A549 treated with DMSO at 1 μM for 4 hours (cell line): ENCODE results near the gene LEMD2. TPM values are rescaled to one million over a fixed set of nuclear protein-coding genes. Genes with fewer than 3 reads are reported as not detected.

Experiments used
- total RNA-seq: library from RNA; stranded (reverse); fragments of 200-300 nt; extraction: Qiagen RNA extraction; gene quantifications from 5 replicates; pipeline ENCODE4 v1.2.3, GENCODE V29; 2022; ENCODE audit warnings: low read depth

Gene LEMD2
- total RNA-seq, result 42.2 to 46.7 TPM (median 44.2 TPM) in 5 replicates

GRCh38 chr6:33788694-33789549 lies at the start of gene LEMD2:
Gene LEMD2 (minus strand): TSS chr6:33789130. CDS start chr6:33789116, 14 bp downstream.

GRCh38 chr6:33803571-33804053 lies 14.7 kb upstream of the LEMD2 start, which contains the start of gene MLN:
Gene MLN (minus strand): TSS chr6:33804003. CDS start chr6:33801163, 2,840 bp downstream.

GRCh38 chr6:33746651-33747100 lies 42.3 kb downstream of the LEMD2 start, which contains the start of gene IP6K3:
Gene IP6K3 (minus strand): TSS chr6:33746905. CDS start chr6:33735476, 11,429 bp downstream.

Other genes starting within 250 kb of the LEMD2 start
- gene BAK1, start 208.9 kb downstream of the LEMD2 start, total RNA-seq, result 34.9 to 41.5 TPM (median 39.1 TPM) in 5 replicates
- 32.9 to 45.8 TPM (median 41.0 TPM) in 5 replicates for gene ITPR3, start 167.8 kb downstream of the LEMD2 start, total RNA-seq
- gene UQCC2, start 77.4 kb downstream of the LEMD2 start, total RNA-seq, result 81.3 to 108 TPM (median 92.1 TPM) in 5 replicates
- gene IP6K3, start 42.2 kb downstream of the LEMD2 start, total RNA-seq, result 0.06 to 0.15 TPM (median 0.09 TPM) in 5 replicates
- not detected in 5 replicates for gene MLN, start 14.9 kb upstream of the LEMD2 start, total RNA-seq